ENCODE measurements around the gene KLF5. TPM values are rescaled to one million over a fixed set of nuclear protein-coding genes. Genes with fewer than 3 reads are reported as not detected.

The KLF5 gene
- total and polyA plus RNA-seq, 2 experiments from 2014 or later = 1.5 to 1.8 TPM

- no peaks in the 10 kb centered on the region for H3K36me3 ChIP-seq (ENCODE audit: insufficient read depth)
- no peaks in the 10 kb centered on the region for H3F3A ChIP-seq (replicated peaks; ENCODE audit: low read depth)
- no peak overlapping the region for H3K27ac ChIP-seq (ENCODE audit: low read depth)
- Mint-ChIP-seq H3K4me1 (no peaks in the 10 kb centered on the region), H3K27me3 (ENCODE audit: insufficient read depth, low read depth, poor library complexity) (peaks cover 2% of the 10 kb centered on the region), H3K4me3 (no peak overlapping the region), H3K36me3 (ENCODE audit: low read depth) (no peaks in the 10 kb centered on the region), H3K9me3 (no peaks in the 10 kb centered on the region), H3K27ac (no peak overlapping the region)
- H3K9me2 ChIP-seq (ENCODE audit: insufficient read depth) = no peaks in the 10 kb centered on the region
- ATAC-seq (no peak), DNase-seq (ENCODE audit: low spot score) (no peak)
- H3K4me2 ChIP-seq = no peak overlapping the region
- H3K27me3 ChIP-seq (ENCODE audit: insufficient read depth) = no peaks in the 10 kb centered on the region
- TF ChIP-seq CREB1 (CRISPR knock-in tag; IDR thresholded peaks at IDR 0.05; ENCODE audit: low read depth) = no peak
- no peak for TF ChIP-seq REST (IDR thresholded peaks at IDR 0.05; ENCODE audit: unreplicated experiment)
- no peak for TF ChIP-seq EZH2 (IDR thresholded peaks at IDR 0.05; ENCODE audit: low read depth, unreplicated experiment)
- no peak for TF ChIP-seq STAT1 (IDR thresholded peaks at IDR 0.05; ENCODE audit: unreplicated experiment)
- TF ChIP-seq POLR2AphosphoS5 (IDR thresholded peaks at IDR 0.05; ENCODE audit: low read depth) = no peak
- TF ChIP-seq ZNF331 (CRISPR knock-in tag; IDR thresholded peaks at IDR 0.05; ENCODE audit: low read depth) = no peak
- TF ChIP-seq ETS1 (IDR thresholded peaks at IDR 0.05) = no peak
- no peak for TF ChIP-seq JUNB (IDR thresholded peaks at IDR 0.05; ENCODE audit: unreplicated experiment)
- TF ChIP-seq ZNF114 (CRISPR knock-in tag; IDR thresholded peaks at IDR 0.05) = no peak
- no peak for TF ChIP-seq NANOG (IDR thresholded peaks at IDR 0.05; ENCODE audit: borderline replicate concordance)
- H4K20me1 ChIP-seq (replicated peaks; ENCODE audit: insufficient read depth) = no peaks in the 10 kb centered on the region
- no peak overlapping the region for H3K4me3 ChIP-seq
- no peak overlapping the region for H2AFZ ChIP-seq
- H3K79me2 ChIP-seq (replicated peaks; ENCODE audit: insufficient read depth) = no peaks in the 10 kb centered on the region
- no peaks in the 10 kb centered on the region for H3K4me1 ChIP-seq (ENCODE audit: insufficient read depth)
Measured at GRCh38 chr13:73107481-73107880, 48.7 kb downstream of the KLF5 start.

GRCh38 chr13:73107970-73108369 lies 49.2 kb downstream of the KLF5 start:
- Histone ChIP-seq H3K9me2 (ENCODE audit: insufficient read depth) (no peaks in the 10 kb centered on the region), H3K4me1 (ENCODE audit: insufficient read depth) (no peaks in the 10 kb centered on the region), H3F3A (replicated peaks; ENCODE audit: low read depth) (no peaks in the 10 kb centered on the region), H3K27ac (ENCODE audit: low read depth) (no peak overlapping the region), H3K36me3 (ENCODE audit: insufficient read depth) (no peaks in the 10 kb centered on the region), H3K4me2 (no peak overlapping the region), H3K79me2 (replicated peaks; ENCODE audit: insufficient read depth) (no peaks in the 10 kb centered on the region), H2AFZ (no peak overlapping the region), H4K20me1 (replicated peaks; ENCODE audit: insufficient read depth) (no peaks in the 10 kb centered on the region), H3K27me3 (ENCODE audit: insufficient read depth) (no peaks in the 10 kb centered on the region), H3K4me3 (no peak overlapping the region)
- DNase-seq (ENCODE audit: low spot score) (no peak), ATAC-seq (no peak)
- Mint-ChIP-seq H3K4me1 (no peaks in the 10 kb centered on the region), H3K9me3 (no peaks in the 10 kb centered on the region), H3K27me3 (ENCODE audit: insufficient read depth, low read depth, poor library complexity) (peaks cover 2% of the 10 kb centered on the region), H3K27ac (no peak overlapping the region), H3K36me3 (ENCODE audit: low read depth) (no peaks in the 10 kb centered on the region), H3K4me3 (no peak overlapping the region)
- TF ChIP-seq ZNF331 (CRISPR knock-in tag; IDR thresholded peaks at IDR 0.05; ENCODE audit: low read depth) (no peak), CTCF (conservative IDR thresholded peaks at IDR 0.05; ENCODE audit: low read depth in 2 of 2) (no peak), ETS1 (IDR thresholded peaks at IDR 0.05) (no peak), EZH2 (IDR thresholded peaks at IDR 0.05; ENCODE audit: low read depth, unreplicated experiment) (no peak)
